GM04503 (cell line): ENCODE results near the gene INTS14.
"Not testable (repeated sequence)": the region's sequence is repeated elsewhere in the genome, so short reads cannot be mapped to it uniquely, and the experiment has no call there.

ENCODE experiments used
- DNase-seq: peaks from one replicate; pipeline ENCODE4 v3.0.0-alpha.2; 2012; ENCODE audit warnings: low read depth

INTS14 gene

GRCh38 chr15:65578904-65579728, 31.8 kb downstream of the INTS14 start:
- DNase-seq = no peak

DNA sequence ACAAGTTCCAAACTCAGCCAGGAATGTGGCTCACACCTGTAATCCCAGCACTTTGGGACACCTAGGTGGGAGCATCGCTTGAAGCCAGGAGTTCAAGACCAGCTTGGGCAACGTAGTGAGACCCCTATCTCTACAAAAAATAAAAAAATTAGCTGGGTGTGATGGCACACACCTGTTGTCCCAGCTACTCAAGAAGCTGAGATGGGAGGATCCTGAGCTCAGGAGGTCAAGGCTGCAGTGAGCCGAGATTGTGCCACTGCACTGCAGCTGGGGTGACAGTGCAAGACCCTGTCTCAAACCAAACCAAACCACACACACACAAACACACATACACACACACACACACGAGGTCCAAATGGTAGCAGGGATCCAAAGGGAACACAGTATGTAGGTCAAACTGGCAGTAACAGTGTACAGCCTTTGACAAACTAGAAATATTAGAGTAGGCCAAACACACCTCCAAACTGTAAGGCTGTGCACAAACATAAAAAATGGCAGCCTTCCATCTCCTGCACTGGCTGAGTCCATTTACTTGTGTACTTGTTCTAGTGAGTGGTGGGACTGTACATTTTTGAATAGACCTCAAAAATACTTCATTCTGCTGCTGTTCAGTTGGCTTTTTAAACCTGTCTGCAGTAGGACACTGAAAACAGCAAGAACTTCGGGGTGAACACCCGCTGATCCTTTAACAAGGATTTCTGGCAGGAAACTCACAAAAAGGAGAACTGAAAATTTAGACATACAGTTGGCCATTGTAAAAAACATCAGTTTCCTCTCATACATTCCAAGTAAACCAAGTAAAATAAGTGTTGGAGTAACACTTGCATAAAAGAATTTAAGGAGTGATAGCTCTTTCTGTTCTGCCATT, 33.6 kb downstream of the INTS14 start:
- no peak for DNase-seq

GRCh38 chr15:65576664-65577063, 34.3 kb downstream of the INTS14 start:
- peak; percentile 39 for DNase-seq

DNA sequence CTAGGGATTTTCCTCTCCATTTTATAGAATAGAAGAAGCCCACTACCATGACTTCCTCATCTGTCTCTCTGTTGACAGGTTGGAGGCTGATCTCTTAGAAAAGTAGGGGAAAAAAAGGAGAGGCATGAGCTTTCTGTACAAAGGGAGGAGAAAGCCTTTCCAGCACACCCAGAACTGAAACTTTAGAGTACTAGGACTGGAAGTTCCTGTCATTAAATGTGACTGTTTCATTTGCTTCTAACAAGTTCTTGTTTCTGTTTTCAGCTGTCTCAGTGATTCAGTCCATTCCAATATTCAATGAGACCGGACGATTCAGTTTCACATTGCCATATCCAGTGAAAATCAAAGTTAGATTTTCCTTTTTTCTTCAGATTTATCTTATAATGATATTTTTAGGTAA, 39.0 kb downstream of the INTS14 start:
- DNase-seq = no peak

DNA sequence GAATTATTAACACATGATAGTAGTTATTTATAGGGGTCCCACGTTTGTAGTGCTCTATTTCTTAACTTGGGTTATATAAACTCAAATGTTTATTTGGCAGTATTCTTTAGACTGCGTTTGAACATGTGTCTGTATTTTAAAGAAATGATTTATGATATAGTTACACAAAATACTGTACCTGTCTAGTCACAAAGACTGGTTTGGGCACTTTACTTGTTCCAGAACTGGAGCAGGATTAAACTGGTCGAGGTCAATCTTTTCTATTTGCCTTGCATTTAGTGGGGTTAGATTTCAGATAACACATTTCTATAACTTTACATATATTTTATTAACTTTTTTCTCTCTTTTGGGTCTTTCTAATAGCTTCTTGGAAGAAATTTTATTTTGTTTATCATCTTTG, 41.2 kb downstream of the INTS14 start:
- no peak for DNase-seq

DNA sequence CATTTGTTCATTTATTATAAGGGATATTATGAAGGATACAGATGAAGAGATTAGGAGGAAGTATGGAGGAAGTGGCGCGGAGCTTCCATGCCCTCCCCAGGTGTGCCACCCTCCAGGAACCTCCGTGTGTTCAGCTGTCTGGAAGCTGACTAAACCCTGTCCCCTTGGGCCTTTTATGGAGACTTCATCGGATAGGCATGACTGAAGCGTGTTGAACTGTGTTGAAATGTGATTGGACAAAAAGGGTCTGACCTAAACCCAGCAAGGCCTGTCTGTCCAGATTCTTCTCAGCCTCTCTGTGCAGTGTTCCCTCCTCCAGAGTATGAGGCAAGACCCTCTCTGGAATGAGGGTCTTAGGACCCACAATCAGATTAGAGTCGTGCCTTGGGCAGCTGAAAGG, 49.0 kb downstream of the INTS14 start:
- no peak for DNase-seq

GRCh38 chr15:65559941-65560340, 51.0 kb downstream of the INTS14 start:
- no peak for DNase-seq

DNA sequence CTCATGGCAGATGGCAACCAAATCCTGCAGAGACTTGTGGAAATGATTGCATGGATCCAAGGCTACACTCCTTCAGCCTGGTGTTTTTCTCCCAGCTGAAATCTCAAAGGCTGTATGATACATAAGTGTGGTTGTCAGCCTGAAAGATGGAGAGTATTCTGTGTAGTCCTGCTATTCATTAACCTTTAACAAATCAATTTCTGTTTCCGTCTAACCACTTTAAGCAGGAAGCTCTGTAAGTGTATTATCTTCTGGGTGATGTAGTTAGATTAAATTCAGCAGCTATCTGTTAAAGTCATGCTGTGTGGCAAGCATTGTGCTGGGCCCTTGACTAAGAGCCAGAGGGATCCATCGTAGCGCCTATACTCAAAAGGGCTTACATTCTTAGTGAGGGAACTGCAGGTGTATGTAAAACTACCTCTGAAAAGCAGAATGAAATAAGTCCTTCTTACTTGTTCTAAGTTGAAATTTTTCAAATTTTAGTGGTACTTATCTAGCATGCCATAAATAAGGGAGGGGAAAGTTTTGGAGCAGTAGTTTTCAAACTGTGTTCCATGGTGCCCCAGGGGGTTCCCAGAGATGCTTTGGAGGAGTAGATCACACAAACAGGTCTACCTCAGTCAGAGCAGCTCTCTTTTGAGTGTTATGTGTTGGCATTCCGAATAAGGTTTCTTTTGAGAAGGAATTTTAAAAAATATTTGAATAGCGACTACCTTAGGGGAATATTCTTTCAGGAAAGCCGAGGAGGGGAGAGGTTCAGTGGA, 51.8 kb downstream of the INTS14 start:
- no peak for DNase-seq

DNA sequence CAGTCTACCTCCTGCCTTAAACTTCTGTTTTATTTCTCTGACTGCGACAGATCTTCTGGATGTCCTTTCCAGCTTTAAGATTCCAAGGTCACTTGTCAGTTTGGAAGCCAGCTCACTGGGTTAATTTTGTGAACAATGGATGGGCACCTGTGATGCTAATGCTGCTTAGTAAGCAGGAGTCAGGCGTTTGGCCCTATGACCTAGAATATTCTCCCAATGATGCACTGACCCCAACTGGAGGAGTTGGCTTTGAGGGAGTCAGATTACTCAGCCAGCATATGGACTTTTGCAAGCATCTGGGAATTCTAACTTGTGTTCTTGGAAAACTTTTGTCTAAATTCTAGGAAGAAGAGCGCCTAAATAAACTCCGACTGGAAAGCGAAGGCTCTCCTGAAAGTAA, 52.6 kb downstream of the INTS14 start:
- no peak for DNase-seq

DNA sequence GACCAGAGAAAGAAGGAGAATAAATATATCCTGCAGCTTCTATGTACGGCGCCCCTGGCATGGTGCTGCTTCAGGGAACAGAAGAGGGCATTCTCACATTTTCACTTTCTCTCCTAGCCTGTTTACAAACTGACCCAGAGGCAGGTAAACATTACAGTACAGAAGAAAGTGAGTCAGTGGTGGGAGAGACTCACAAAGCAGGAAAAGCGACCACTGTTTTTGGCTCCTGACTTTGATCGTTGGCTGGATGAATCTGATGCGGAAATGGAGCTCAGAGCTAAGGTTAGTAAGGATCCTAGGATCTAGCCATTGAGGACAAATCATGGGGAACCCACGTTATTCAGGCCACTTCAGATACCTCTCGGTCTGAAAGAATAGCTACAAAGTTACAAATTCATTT, 54.3 kb downstream of the INTS14 start:
- DNase-seq = no peak

- no peak for DNase-seq
These were observed 57.2 kb downstream of the INTS14 start for GRCh38 chr15:65553691-65554090.

GRCh38 chr15:65552851-65553250, 58.1 kb downstream of the INTS14 start:
- DNase-seq = not testable (repeated sequence)

- no peak for DNase-seq
These were observed 59.7 kb downstream of the INTS14 start for GRCh38 chr15:65551183-65551582.

- no peak for DNase-seq
These were observed 60.2 kb downstream of the INTS14 start for GRCh38 chr15:65550681-65551098.

DNA sequence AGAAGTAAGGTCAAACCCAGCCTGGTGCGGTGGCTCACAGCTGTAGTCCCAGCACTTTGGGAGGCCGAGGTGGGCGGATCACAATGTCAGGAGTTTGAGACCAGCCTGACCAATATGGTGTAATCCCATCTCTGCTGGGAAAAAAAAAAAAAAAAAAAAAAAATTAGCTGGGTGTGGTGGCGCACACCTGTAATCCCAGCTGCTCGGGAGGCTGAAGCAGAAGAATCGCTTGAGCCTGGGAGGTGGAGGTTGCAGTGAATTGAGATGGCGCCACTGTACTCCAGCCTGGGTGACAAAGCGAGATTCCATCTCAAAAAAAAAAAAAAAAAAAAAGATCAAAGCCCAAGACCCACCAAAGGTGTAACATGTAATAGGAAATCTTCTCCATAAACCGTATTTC, 61.6 kb downstream of the INTS14 start:
- not testable (repeated sequence) for DNase-seq

GRCh38 chr15:65547841-65548240, 63.1 kb downstream of the INTS14 start:
- DNase-seq = no peak

DNA sequence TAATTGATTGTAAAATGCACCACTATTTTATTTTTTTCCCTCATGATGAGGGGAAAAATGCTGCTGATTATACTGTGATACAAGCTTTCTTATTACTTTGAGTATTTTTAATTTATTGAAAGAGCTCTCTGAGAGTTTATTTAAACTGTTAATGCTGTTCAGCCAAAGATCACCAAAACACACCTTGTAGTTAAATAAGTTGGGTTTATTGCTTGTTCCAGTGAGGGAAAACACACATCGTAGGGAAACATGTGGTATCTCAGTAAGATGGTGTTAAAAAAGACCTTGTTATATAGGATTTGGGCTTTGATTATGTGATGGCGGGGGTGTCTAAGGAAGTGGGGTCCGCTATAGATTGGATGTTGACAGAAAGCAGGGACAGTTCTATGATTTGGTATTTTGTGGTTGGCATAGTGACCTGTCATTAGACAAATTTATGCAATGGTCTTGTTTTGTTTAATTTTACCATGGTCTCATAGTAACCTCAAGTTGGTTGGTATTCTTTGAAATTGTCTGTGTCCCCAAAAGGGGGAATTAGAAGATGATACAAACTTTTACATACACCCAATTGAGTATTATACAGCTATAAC, 69.6 kb downstream of the INTS14 start:
- no peak for DNase-seq

DNA sequence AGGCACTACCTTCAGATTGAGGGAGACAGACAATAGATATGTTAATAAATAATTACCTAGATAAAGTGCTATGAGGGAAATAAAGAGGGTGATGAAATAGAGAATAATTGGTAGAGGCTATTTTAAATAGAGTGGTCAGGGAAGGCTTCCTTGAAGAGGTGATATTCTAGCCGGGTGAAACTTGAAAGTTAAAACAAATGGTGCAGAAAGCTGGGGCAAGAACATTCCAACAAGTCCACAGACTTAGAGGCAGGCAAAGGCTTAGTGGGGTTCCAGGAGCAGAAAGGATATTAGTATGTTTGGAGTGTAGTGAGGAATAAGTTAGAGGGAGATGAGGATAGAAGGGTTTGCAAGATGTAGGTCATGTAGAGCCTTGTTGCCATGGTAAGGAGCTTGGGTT, 70.6 kb downstream of the INTS14 start:
- no peak for DNase-seq

- DNase-seq = no peak
These were observed 75.7 kb downstream of the INTS14 start for GRCh38 chr15:65535192-65535591.

- DNase-seq = no peak
These were observed 77.7 kb downstream of the INTS14 start for GRCh38 chr15:65533057-65533756.

- no peak for DNase-seq
These were observed 78.2 kb downstream of the INTS14 start for GRCh38 chr15:65532738-65533051.
